K562 (cell line): ENCODE measurements around the gene RBPJL. TPM values are rescaled to one million over a fixed set of nuclear protein-coding genes. Genes with fewer than 3 reads are reported as not detected.

Experiments
- ATAC-seq: fragments of 200-7000 bp; cut with Tn5 transposase; 3 replicates; pipeline ENCODE4 v1.9.1; 2020; ENCODE audit warnings: moderate library complexity
- BruUV-seq: library from RNA; stranded (reverse); fragments of 400-500 nt; replicated peaks from 2 replicates; lab custom pipeline; 2021; lab: Mats Ljungman, UMichigan
- CTCF ChIA-PET: fragments of 300-600 bp; formaldehyde crosslinking; extraction: SDS; loops from one replicate; lab custom pipeline; 2021; ENCODE audit warnings: low intra/inter-chr PET ratio; lab: Yijun Ruan, JAX
- POLR2A ChIA-PET: fragments of 300-600, 350-650 bp; sonication (Branson Sonifier 250); formaldehyde crosslinking; extraction: SDS; loops from one replicate; lab custom pipeline; 2021; ENCODE audit warnings: antibody characterized with exemption, inconsistent platforms; lab: Yijun Ruan, JAX
- DNase-seq, 4 experiments: peaks; one replicate each; pipeline versions ENCODE4 v3.0.0 to v3.0.0-alpha.2; 2011 to 2018; ENCODE audit warnings: low spot score in 3 of 4, mixed read lengths in 3 of 4; ENCODE audit errors: extremely low read depth in 1 of 4
- FAIRE-seq: peaks from 2 replicates; lab custom pipeline; 2011; peaks lifted over from hg19 to GRCh38; lab: Jason Lieb, UNC
- H2AFZ ChIP-seq: 2 replicates; pipeline ENCODE4 v1.6.0; 2011; ENCODE audit warnings: low read depth, low read length, control low read depth, inconsistent platforms
- H3K27ac ChIP-seq: fragments of 200-600 bp; 3 replicates; pipeline ENCODE4 v1.8.0; 2011; ENCODE audit warnings: low read depth, mild to moderate bottlenecking, control low read depth, inconsistent platforms, low read length, moderate library complexity, mixed read lengths; ENCODE audit errors: extremely low read depth
- H3K27me3 ChIP-seq, 2 experiments: fragments of 300-600 bp in 1 of 2; 2 replicates in 1 of 2; 3 replicates in 1 of 2; pipeline versions ENCODE4 v1.6.0 to v1.8.0; 2011; ENCODE audit warnings: inconsistent platforms in 2 of 2, low read length in 2 of 2, mild to moderate bottlenecking in 1 of 2, mixed read lengths in 1 of 2, moderate library complexity in 1 of 2; ENCODE audit not compliant: control insufficient read depth in 2 of 2, insufficient read depth in 2 of 2
- H3K36me3 ChIP-seq: fragments of 300-600 bp; 3 replicates; pipeline ENCODE4 v1.8.0; 2011; ENCODE audit warnings: mild to moderate bottlenecking, low read length, inconsistent platforms; ENCODE audit not compliant: control insufficient read depth, insufficient read depth
- H3K4me1 ChIP-seq, 2 experiments: fragments of 200-600 bp in 1 of 2; replicated peaks in 1 of 2; 2 replicates in 1 of 2; 3 replicates in 1 of 2; pipeline versions ENCODE4 v1.5.1 to v1.8.0; 2011; ENCODE audit warnings: inconsistent platforms in 2 of 2, low read length in 2 of 2, mild to moderate bottlenecking in 1 of 2, mixed read lengths in 1 of 2, moderate library complexity in 1 of 2; ENCODE audit not compliant: control insufficient read depth in 2 of 2, insufficient read depth in 2 of 2
- H3K4me2 ChIP-seq: 2 replicates; pipeline ENCODE4 v1.6.1; 2011; ENCODE audit warnings: low read length, control low read depth, inconsistent platforms, mixed read lengths; ENCODE audit not compliant: insufficient read depth
- H3K4me3 ChIP-seq: fragments of 200-600 bp; sonication (generic), shearing (Covaris generic); 2 replicates; pipeline ENCODE4 v1.5.1; 2016; ENCODE audit warnings: control low read depth, inconsistent platforms
- H3K79me2 ChIP-seq: fragments of 200-600 bp; 3 replicates; pipeline ENCODE4 v1.8.0; 2011; ENCODE audit warnings: low read length, inconsistent platforms; ENCODE audit not compliant: control insufficient read depth, insufficient read depth
- H3K9ac ChIP-seq, 2 experiments: 2 replicates each; pipeline versions ENCODE4 v1.6.0 to v1.6.1; 2011; ENCODE audit warnings: low read depth in 2 of 2, low read length in 2 of 2, control low read depth in 1 of 2, inconsistent platforms in 1 of 2, mild to moderate bottlenecking in 1 of 2, mixed read lengths in 1 of 2; ENCODE audit not compliant: insufficient read depth in 1 of 2
- H3K9me1 ChIP-seq: one replicate; pipeline ENCODE4 v1.6.0; 2011; ENCODE audit warnings: inconsistent platforms, mild to moderate bottlenecking, low read length, moderate library complexity; ENCODE audit not compliant: control insufficient read depth, insufficient read depth
- H3K9me3 ChIP-seq: replicated peaks from 2 replicates; pipeline ENCODE4 v1.5.1; 2011; ENCODE audit warnings: low read depth, low read length, inconsistent platforms; ENCODE audit not compliant: control insufficient read depth, insufficient read depth
- H4K20me1 ChIP-seq: replicated peaks from 2 replicates; pipeline ENCODE4 v1.6.1; 2011; ENCODE audit warnings: low read length, inconsistent platforms, mixed read lengths; ENCODE audit not compliant: control insufficient read depth, insufficient read depth
- C11orf30 ChIP-seq: fragments of 450-650 bp; IDR thresholded peaks from 2 replicates; pipeline ENCODE4 v1.6.1; 2016; ENCODE audit warnings: low read depth, mild to moderate bottlenecking
- CTCF ChIP-seq, 3 experiments: IDR thresholded peaks in 2 of 3; conservative IDR thresholded peaks in 1 of 3; 2 replicates each; pipeline ENCODE4 v1.5.1; 2011 to 2012; ENCODE audit warnings: low read length in 3 of 3, mild to moderate bottlenecking in 3 of 3, control low read depth in 2 of 3, improper control_type of control experiment in 1 of 3, inconsistent platforms in 1 of 3, low read depth in 1 of 3, mixed read lengths in 1 of 3, moderate library complexity in 1 of 3; ENCODE audit not compliant: insufficient read depth in 2 of 3
- DMBX1 ChIP-seq: fragments of 250-450 bp; sonication (Bioruptor Pico); IDR thresholded peaks from 2 replicates; pipeline ENCODE4 v1.8.0; 2022; ENCODE audit warnings: inconsistent platforms, mild to moderate bottlenecking, moderate library complexity, borderline replicate concordance
- HMG20B ChIP-seq: fragments of 250-450 bp; sonication (Bioruptor Pico); IDR thresholded peaks from 2 replicates; pipeline ENCODE4 v1.5.0; 2021; ENCODE audit warnings: mild to moderate bottlenecking
- KAT2B ChIP-seq: IDR thresholded peaks from one replicate; pipeline ENCODE4 v1.6.1; 2012; ENCODE audit warnings: low read depth, mild to moderate bottlenecking, control low read depth, inconsistent platforms, low read length, moderate library complexity
- KAT8 ChIP-seq: fragments of 450-650 bp; IDR thresholded peaks from 2 replicates; pipeline ENCODE4 v1.6.1; 2016; ENCODE audit warnings: low read depth, mild to moderate bottlenecking
- KHSRP ChIP-seq: fragments of 450-650 bp; IDR thresholded peaks from 2 replicates; pipeline ENCODE4 v1.6.1; 2017
- PURB ChIP-seq: sonication (generic); formaldehyde crosslinking; IDR thresholded peaks from 2 replicates; pipeline ENCODE4 v1.9.0; 2021; ENCODE audit warnings: low read depth, mild to moderate bottlenecking, missing genetic modification reagents
- ZKSCAN1 ChIP-seq: fragments of 150-350 bp; IDR thresholded peaks from 2 replicates; pipeline ENCODE4 v1.6.1; 2016; ENCODE audit warnings: low read depth, low read length
- ZNF12 ChIP-seq: sonication (generic); formaldehyde crosslinking; IDR thresholded peaks from 2 replicates; pipeline ENCODE4 v1.4.0; 2020; ENCODE audit warnings: mild to moderate bottlenecking, missing genetic modification reagents
- ZNF778 ChIP-seq: fragments of 450-650 bp; formaldehyde crosslinking; IDR thresholded peaks from 2 replicates; pipeline ENCODE4 v1.4.0; 2020; ENCODE audit warnings: mild to moderate bottlenecking, moderate library complexity
- WGBS: fragments of 100-300 bp; shearing (Covaris generic); methylation state at CpG from one replicate; pipeline ENCODE4 v1.1.6; 2016; ENCODE audit warnings: low coverage, mixed read lengths; ENCODE audit not compliant: insufficient coverage; ENCODE audit errors: missing lambda C conversion rate; 5-methylcytosine and 5-hydroxymethylcytosine counted together
- in situ Hi-C: fragments of 300-500 bp; cut with MboI; formaldehyde crosslinking; loops from 4 replicates; pipeline ENCODE4 v1.15.0; 2018; ENCODE audit warnings: inconsistent platforms, mixed read lengths
- intact Hi-C: fragments of 100-400 bp; cut with micrococcal nuclease; formaldehyde crosslinking; loops from 2 replicates; pipeline ENCODE4 v1.14.2; 2022
- polyA plus RNA-seq, 8 experiments: library from polyadenylated mRNA; depleted of rRNA in 4 of 8; stranded (reverse) in 5 of 8; unstranded in 3 of 8; fragments of >200 nt; fragmentation: Nextera tagmentation in 2 of 8; fragmentation: Illumina TruSeq in 1 of 8; extraction: Ambion mirVana in 2 of 8; extraction: Trizol in 1 of 8; gene quantifications; 2 replicates each; pipeline versions ENCODE4 v1.2.1 to v1.2.3, GENCODE V29; 2011 to 2014; ENCODE audit warnings: inconsistent platforms in 1 of 8, missing spikeins in 1 of 8
- total RNA-seq, 7 experiments: library from RNA; depleted of rRNA in 6 of 7; stranded (reverse); fragments of >200 nt in 6 of 7; fragmentation: Illumina TruSeq in 2 of 7; extraction: Trizol in 2 of 7; gene quantifications; 2 replicates each; pipeline versions ENCODE4 v1.2.1 to v1.2.3, GENCODE V29; 2011 to 2021; ENCODE audit warnings: low replicate concordance in 1 of 7
- TF ChIP-seq, protein P1 (sequence below), 2 experiments: IDR thresholded peaks; 2 replicates each; pipeline ENCODE4 v1.6.1; 2011; ENCODE audit warnings: borderline replicate concordance in 1 of 2, control low read depth in 1 of 2, low read depth in 1 of 2, low read length in 1 of 2, mild to moderate bottlenecking in 1 of 2, mixed read lengths in 1 of 2, moderate library complexity in 1 of 2; ENCODE audit not compliant: insufficient read depth in 1 of 2, insufficient read length in 1 of 2, poor library complexity in 1 of 2, severe bottlenecking in 1 of 2; ENCODE audit errors: extremely low read depth in 1 of 2
- TF ChIP-seq, protein P2 (sequence below): fragments of 250-450 bp; sonication (Bioruptor Pico); IDR thresholded peaks from 2 replicates; pipeline ENCODE4 v1.5.0; 2020; ENCODE audit warnings: mild to moderate bottlenecking, borderline replicate concordance
- TF ChIP-seq, protein P3 (sequence below): fragments of 450-650 bp; formaldehyde crosslinking; conservative IDR thresholded peaks from 2 replicates; pipeline ENCODE4 v1.4.0; 2022; ENCODE audit warnings: mild to moderate bottlenecking, missing genetic modification characterization
- TF ChIP-seq, protein P4 (sequence below): sonication (generic); formaldehyde crosslinking; IDR thresholded peaks from 2 replicates; pipeline ENCODE4 v1.8.1; 2022; ENCODE audit warnings: missing genetic modification reagents

RBPJL gene
- total and polyA plus RNA-seq, 9 of the 15 experiments (the other 6 are each of a cell fraction or from before 2014, with no cell fraction given): not detected

- ATAC-seq: no peak
- Histone ChIP-seq H3K36me3 (peaks cover 9% of the 10 kb centered on the region; the same call in 1 of the 3 replicates), H3K4me2 (no peak overlapping the region), H3K9ac (no peak overlapping the region), H3K4me1 (peaks cover 71 to 76% of the 10 kb centered on the region in 2 experiments), H2AFZ (no peak overlapping the region), H3K27me3 (no peaks in the 10 kb centered on the region), H3K9me1 (no peaks in the 10 kb centered on the region), H4K20me1 (0 out of 2 replicates have a peak, but pooled peaks cover 13% of the 10 kb centered on the region), H3K4me3 (no peak overlapping the region), H3K27ac (no peak overlapping the region), H3K79me2 (peaks cover 6% of the 10 kb centered on the region; the same call in 1 of the 3 replicates), H3K9me3 (no peaks in the 10 kb centered on the region)
- no peak for FAIRE-seq
- ChIA-PET POLR2A (interaction anchor here (0.9 to 1.0 kb wide), 2 partner anchors 13 to 23 kb away, joined by 3 read pairs; no protein-coding TSS in a partner anchor), CTCF (no interaction called here)
- DNase-seq: no peak
- in situ Hi-C loops (no loop called here), intact Hi-C loops (no loop called here)
- no TSS peak for BruUV-seq
- 96% methylated on average over 2 of the region's 2 CpGs for WGBS
- TF ChIP-seq, protein P1, sequence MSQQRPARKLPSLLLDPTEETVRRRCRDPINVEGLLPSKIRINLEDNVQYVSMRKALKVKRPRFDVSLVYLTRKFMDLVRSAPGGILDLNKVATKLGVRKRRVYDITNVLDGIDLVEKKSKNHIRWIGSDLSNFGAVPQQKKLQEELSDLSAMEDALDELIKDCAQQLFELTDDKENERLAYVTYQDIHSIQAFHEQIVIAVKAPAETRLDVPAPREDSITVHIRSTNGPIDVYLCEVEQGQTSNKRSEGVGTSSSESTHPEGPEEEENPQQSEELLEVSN (IDR thresholded peaks at IDR 0.05; ENCODE audit: borderline replicate concordance in 1 of 2, extremely low read depth in 1 of 2, insufficient read depth in 1 of 2, insufficient read length in 1 of 2, low read depth in 1 of 2, low read length in 1 of 2, poor library complexity in 1 of 2, severe bottlenecking in 1 of 2): no peak
- TF ChIP-seq, protein P2, sequence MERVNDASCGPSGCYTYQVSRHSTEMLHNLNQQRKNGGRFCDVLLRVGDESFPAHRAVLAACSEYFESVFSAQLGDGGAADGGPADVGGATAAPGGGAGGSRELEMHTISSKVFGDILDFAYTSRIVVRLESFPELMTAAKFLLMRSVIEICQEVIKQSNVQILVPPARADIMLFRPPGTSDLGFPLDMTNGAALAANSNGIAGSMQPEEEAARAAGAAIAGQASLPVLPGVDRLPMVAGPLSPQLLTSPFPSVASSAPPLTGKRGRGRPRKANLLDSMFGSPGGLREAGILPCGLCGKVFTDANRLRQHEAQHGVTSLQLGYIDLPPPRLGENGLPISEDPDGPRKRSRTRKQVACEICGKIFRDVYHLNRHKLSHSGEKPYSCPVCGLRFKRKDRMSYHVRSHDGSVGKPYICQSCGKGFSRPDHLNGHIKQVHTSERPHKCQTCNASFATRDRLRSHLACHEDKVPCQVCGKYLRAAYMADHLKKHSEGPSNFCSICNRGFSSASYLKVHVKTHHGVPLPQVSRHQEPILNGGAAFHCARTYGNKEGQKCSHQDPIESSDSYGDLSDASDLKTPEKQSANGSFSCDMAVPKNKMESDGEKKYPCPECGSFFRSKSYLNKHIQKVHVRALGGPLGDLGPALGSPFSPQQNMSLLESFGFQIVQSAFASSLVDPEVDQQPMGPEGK (CRISPR knock-in tag): no peak
- no peak for TF ChIP-seq DMBX1
- TF ChIP-seq PURB (CRISPR knock-in tag): no peak
- TF ChIP-seq ZNF778 (CRISPR knock-in tag): no peak
- TF ChIP-seq HMG20B: no peak
- no peak for TF ChIP-seq KAT8
- TF ChIP-seq CTCF (IDR thresholded peaks at IDR 0.05 in 2 of 3, conservative IDR thresholded peaks at IDR 0.05 in 1 of 3; ENCODE audit: insufficient read depth in 2 of 3, low read depth in 1 of 3, low read length in 3 of 3): no peak
- TF ChIP-seq ZNF12: no peak
- no peak for TF ChIP-seq ZKSCAN1
- no peak for TF ChIP-seq C11orf30
- TF ChIP-seq KHSRP: no peak
- TF ChIP-seq, protein P3, sequence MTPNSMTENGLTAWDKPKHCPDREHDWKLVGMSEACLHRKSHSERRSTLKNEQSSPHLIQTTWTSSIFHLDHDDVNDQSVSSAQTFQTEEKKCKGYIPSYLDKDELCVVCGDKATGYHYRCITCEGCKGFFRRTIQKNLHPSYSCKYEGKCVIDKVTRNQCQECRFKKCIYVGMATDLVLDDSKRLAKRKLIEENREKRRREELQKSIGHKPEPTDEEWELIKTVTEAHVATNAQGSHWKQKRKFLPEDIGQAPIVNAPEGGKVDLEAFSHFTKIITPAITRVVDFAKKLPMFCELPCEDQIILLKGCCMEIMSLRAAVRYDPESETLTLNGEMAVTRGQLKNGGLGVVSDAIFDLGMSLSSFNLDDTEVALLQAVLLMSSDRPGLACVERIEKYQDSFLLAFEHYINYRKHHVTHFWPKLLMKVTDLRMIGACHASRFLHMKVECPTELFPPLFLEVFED: no peak
- no peak for TF ChIP-seq KAT2B
- TF ChIP-seq, protein P4, sequence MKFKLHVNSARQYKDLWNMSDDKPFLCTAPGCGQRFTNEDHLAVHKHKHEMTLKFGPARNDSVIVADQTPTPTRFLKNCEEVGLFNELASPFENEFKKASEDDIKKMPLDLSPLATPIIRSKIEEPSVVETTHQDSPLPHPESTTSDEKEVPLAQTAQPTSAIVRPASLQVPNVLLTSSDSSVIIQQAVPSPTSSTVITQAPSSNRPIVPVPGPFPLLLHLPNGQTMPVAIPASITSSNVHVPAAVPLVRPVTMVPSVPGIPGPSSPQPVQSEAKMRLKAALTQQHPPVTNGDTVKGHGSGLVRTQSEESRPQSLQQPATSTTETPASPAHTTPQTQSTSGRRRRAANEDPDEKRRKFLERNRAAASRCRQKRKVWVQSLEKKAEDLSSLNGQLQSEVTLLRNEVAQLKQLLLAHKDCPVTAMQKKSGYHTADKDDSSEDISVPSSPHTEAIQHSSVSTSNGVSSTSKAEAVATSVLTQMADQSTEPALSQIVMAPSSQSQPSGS (CRISPR knock-in tag): no peak
Observed at GRCh38 chr20:45339799-45340198, 33.2 kb downstream of the RBPJL start.
